Mesenchymal stem cell (in vitro differentiated cells and primary cell): ENCODE data around the gene SUGCT.
"Not testable (repeated sequence)": the region's sequence is repeated elsewhere in the genome, so short reads cannot be mapped to it uniquely, and the experiment has no call there.

Experiments
- DNase-seq: peaks from one replicate; pipeline ENCODE4 v3.0.0-alpha.2; 2013
- H2AFZ ChIP-seq: one replicate; pipeline ENCODE4 v1.6.1; 2013; ENCODE audit warnings: low read depth, mild to moderate bottlenecking, control low read depth, inconsistent platforms, low read length, moderate library complexity
- H2AK5ac ChIP-seq: 2 replicates; pipeline ENCODE4 v1.6.1; 2013; ENCODE audit warnings: low read length, moderate library complexity, mild to moderate bottlenecking, inconsistent platforms; ENCODE audit not compliant: severe bottlenecking
- H2BK120ac ChIP-seq: one replicate; pipeline ENCODE4 v1.6.1; 2013; ENCODE audit warnings: low read depth, mild to moderate bottlenecking, inconsistent platforms, low read length, moderate library complexity
- H2BK12ac ChIP-seq, 2 experiments: one replicate each; pipeline ENCODE4 v1.6.1; 2013; ENCODE audit warnings: inconsistent platforms in 2 of 2, low read length in 2 of 2, mild to moderate bottlenecking in 2 of 2, moderate library complexity in 2 of 2, control low read depth in 1 of 2
- H2BK15ac ChIP-seq: one replicate; pipeline ENCODE4 v1.6.1; 2013; ENCODE audit warnings: mild to moderate bottlenecking, low read depth, inconsistent platforms; ENCODE audit not compliant: poor library complexity, severe bottlenecking
- H2BK5ac ChIP-seq: 2 replicates; pipeline ENCODE4 v1.6.1; 2013; ENCODE audit warnings: low read depth, mild to moderate bottlenecking, low read length, control low read depth, inconsistent platforms; ENCODE audit not compliant: poor library complexity, severe bottlenecking
- H3K14ac ChIP-seq, 2 experiments: one replicate each; pipeline ENCODE4 v1.6.1; 2013; ENCODE audit warnings: inconsistent platforms in 2 of 2, low read length in 2 of 2, control low read depth in 1 of 2, mild to moderate bottlenecking in 1 of 2, moderate library complexity in 1 of 2
- H3K18ac ChIP-seq, 2 experiments: one replicate each; pipeline ENCODE4 v1.6.1; 2013; ENCODE audit warnings: inconsistent platforms in 2 of 2, low read length in 2 of 2, control low read depth in 1 of 2, low read depth in 1 of 2, mild to moderate bottlenecking in 1 of 2
- H3K23ac ChIP-seq, 2 experiments: one replicate each; pipeline ENCODE4 v1.6.1; 2013; ENCODE audit warnings: inconsistent platforms in 2 of 2, low read length in 2 of 2, mild to moderate bottlenecking in 2 of 2, moderate library complexity in 2 of 2, control low read depth in 1 of 2
- H3K27ac ChIP-seq: 2 replicates; pipeline ENCODE4 v1.5.1; 2013; ENCODE audit warnings: mild to moderate bottlenecking, moderate library complexity, low read length, control low read depth, inconsistent platforms; ENCODE audit not compliant: poor library complexity, severe bottlenecking
- H3K27me3 ChIP-seq, 2 experiments: 2 replicates each; pipeline versions ENCODE4 v1.6.1 to v1.7.0; 2013; ENCODE audit warnings: low read length in 2 of 2, mild to moderate bottlenecking in 2 of 2, moderate library complexity in 2 of 2, control low read depth in 1 of 2, inconsistent platforms in 1 of 2; ENCODE audit not compliant: control insufficient read depth in 1 of 2, insufficient read depth in 1 of 2
- H3K36me3 ChIP-seq, 2 experiments: 2 replicates each; pipeline versions ENCODE4 v1.6.1 to v1.7.0; 2013; ENCODE audit warnings: low read length in 2 of 2, control low read depth in 1 of 2, inconsistent platforms in 1 of 2, low read depth in 1 of 2, mild to moderate bottlenecking in 1 of 2; ENCODE audit not compliant: insufficient read depth in 2 of 2, control insufficient read depth in 1 of 2
- H3K4ac ChIP-seq, 2 experiments: one replicate each; pipeline ENCODE4 v1.6.1; 2013; ENCODE audit warnings: inconsistent platforms in 2 of 2, low read length in 2 of 2, mild to moderate bottlenecking in 2 of 2, moderate library complexity in 2 of 2, control low read depth in 1 of 2, low read depth in 1 of 2
- H3K4me1 ChIP-seq: 2 replicates; pipeline ENCODE4 v1.6.1; 2013; ENCODE audit warnings: low read depth, low read length, control low read depth; ENCODE audit not compliant: control insufficient read depth, insufficient read depth
- H3K4me2 ChIP-seq: 2 replicates; pipeline ENCODE4 v1.6.1; 2013; ENCODE audit warnings: low read length, mild to moderate bottlenecking, inconsistent platforms; ENCODE audit not compliant: poor library complexity, severe bottlenecking
- H3K4me3 ChIP-seq, 2 experiments: 2 replicates each; pipeline versions ENCODE4 v1.5.1 to v1.7.0; 2013; ENCODE audit warnings: low read length in 2 of 2, mild to moderate bottlenecking in 2 of 2, control low read depth in 1 of 2, low read depth in 1 of 2; ENCODE audit not compliant: insufficient read depth in 1 of 2
- H3K79me1 ChIP-seq: replicated peaks from 2 replicates; pipeline ENCODE4 v1.6.1; 2013; ENCODE audit warnings: mild to moderate bottlenecking, control low read depth, low read length, inconsistent platforms; ENCODE audit not compliant: poor library complexity, severe bottlenecking
- H3K9ac ChIP-seq: 2 replicates; pipeline ENCODE4 v1.7.0; 2013; ENCODE audit warnings: mild to moderate bottlenecking, low read length, moderate library complexity
- H3K9me3 ChIP-seq: 2 replicates; pipeline ENCODE4 v1.7.0; 2013; ENCODE audit warnings: mild to moderate bottlenecking, low read length; ENCODE audit not compliant: control insufficient read depth
- H4K8ac ChIP-seq: one replicate; pipeline ENCODE4 v1.6.1; 2013; ENCODE audit warnings: inconsistent platforms, mild to moderate bottlenecking, low read length, moderate library complexity
- H4K91ac ChIP-seq: one replicate; pipeline ENCODE4 v1.6.1; 2013; ENCODE audit warnings: mild to moderate bottlenecking, low read length, inconsistent platforms
- WGBS: methylation state at CpG from one replicate; pipeline ENCODE4 v1.1.7; 2013; ENCODE audit warnings: mixed read lengths; 5-methylcytosine and 5-hydroxymethylcytosine counted together

The SUGCT gene

GRCh38 chr7:40213291-40213690 is 78.5 kb downstream of the SUGCT start:
- Histone ChIP-seq H2BK120ac (no peak overlapping the region), H3K18ac (no peak overlapping the region), H3K9ac (no peak overlapping the region), H3K36me3 (peaks cover 0 to 4% of the 10 kb centered on the region in 2 experiments), H4K8ac (no peak overlapping the region), H3K4me2 (no peak overlapping the region), H3K4me1 (no peaks in the 10 kb centered on the region), H2BK15ac (no peak overlapping the region), H3K79me1 (no peaks in the 10 kb centered on the region), H3K4ac (no peak overlapping the region), H3K27me3 (no peaks in the 10 kb centered on the region), H2BK5ac (no peak overlapping the region), H2BK12ac (no peak overlapping the region), H2AK5ac (no peak overlapping the region), H3K14ac (no peak overlapping the region), H3K9me3 (no peaks in the 10 kb centered on the region), H2AFZ (no peak overlapping the region), H3K27ac (no peak overlapping the region), H3K23ac (no peak overlapping the region), H4K91ac (no peak overlapping the region), H3K4me3 (no peak overlapping the region)
- 89% methylated on average over 2 of the region's 2 CpGs for WGBS
- DNase-seq = no peak

GRCh38 chr7:40213856-40214255 is 79.1 kb downstream of the SUGCT start:
- Histone ChIP-seq H2BK12ac (no peak overlapping the region), H4K8ac (no peak overlapping the region), H3K14ac (no peak overlapping the region), H2AFZ (no peak overlapping the region), H2BK15ac (no peak overlapping the region), H3K4me3 (no peak overlapping the region), H3K36me3 (peaks cover 3 to 4% of the 10 kb centered on the region in 2 experiments), H3K4ac (no peak overlapping the region), H3K4me1 (no peaks in the 10 kb centered on the region), H2BK5ac (no peak overlapping the region), H3K9me3 (no peaks in the 10 kb centered on the region), H2BK120ac (no peak overlapping the region), H3K9ac (no peak overlapping the region), H3K4me2 (no peak overlapping the region), H3K27me3 (no peaks in the 10 kb centered on the region), H3K27ac (no peak overlapping the region), H3K79me1 (no peaks in the 10 kb centered on the region), H4K91ac (no peak overlapping the region), H3K18ac (no peak overlapping the region), H3K23ac (no peak overlapping the region), H2AK5ac (no peak overlapping the region)
- no CpG with 5 or more reads among the region's 3 CpGs for WGBS
- DNase-seq = no peak

DNA sequence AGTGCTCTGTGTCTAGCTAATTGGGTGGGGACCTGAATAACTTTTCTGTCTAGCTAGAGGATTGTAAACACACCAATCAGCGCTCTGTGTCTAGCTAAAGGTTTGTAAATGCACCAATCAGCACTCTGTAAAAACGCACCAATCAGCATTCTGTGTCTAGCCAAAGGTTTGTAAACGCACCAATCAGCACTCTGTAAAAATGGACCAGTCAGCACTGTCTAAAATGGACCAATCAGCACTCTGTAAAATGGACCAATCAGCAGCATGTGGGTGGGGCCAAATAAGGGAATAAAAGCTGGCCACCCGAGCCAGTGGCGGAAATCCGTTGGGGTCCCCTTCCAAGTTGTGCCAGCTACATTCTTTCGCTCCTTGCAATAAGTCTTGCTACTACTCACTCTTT is 83.8 kb downstream of the SUGCT start:
- not testable (repeated sequence) for H3K79me1 ChIP-seq, H3K36me3 ChIP-seq, H3K9me3 ChIP-seq, H3K23ac ChIP-seq, H2BK120ac ChIP-seq, H3K4me2 ChIP-seq, H2AK5ac ChIP-seq, H3K18ac ChIP-seq, H3K4me1 ChIP-seq, H2BK5ac ChIP-seq, H2BK15ac ChIP-seq, H3K27ac ChIP-seq, H3K27me3 ChIP-seq, H2AFZ ChIP-seq, H3K9ac ChIP-seq, H2BK12ac ChIP-seq, H4K8ac ChIP-seq, H3K14ac ChIP-seq, DNase-seq, H3K4me3 ChIP-seq, H4K91ac ChIP-seq
- H3K4ac ChIP-seq = peak overlapping the region in 1 of 2 experiments; percentile 15
- WGBS = 96% methylated on average over 7 of the region's 7 CpGs

DNA sequence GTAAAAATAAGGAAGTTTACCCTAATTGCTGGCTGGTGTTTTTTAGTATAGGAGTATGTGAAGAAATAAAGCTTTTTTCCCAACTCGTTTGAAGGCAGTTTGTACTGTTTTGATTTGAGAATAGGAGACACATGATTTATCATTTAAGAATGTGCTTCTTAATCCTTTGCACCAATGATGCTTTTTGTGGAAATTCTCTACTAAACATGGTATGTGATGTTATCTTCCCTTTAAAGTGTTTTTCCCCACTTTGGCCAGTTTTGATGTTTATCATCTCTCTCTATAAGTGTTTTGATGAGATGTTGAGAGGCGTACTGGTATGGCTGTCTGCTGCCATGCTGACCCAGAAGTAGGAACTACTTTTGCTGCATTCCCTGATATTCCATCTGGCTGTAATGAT is 85.1 kb downstream of the SUGCT start:
- Histone ChIP-seq H4K91ac (no peak overlapping the region), H2AFZ (no peak overlapping the region), H3K4me3 (no peak overlapping the region), H3K27me3 (no peaks in the 10 kb centered on the region), H3K4me1 (peaks cover 5% of the 10 kb centered on the region), H3K9ac (peak overlapping the region; percentile 28), H3K23ac (no peak overlapping the region), H4K8ac (no peak overlapping the region), H3K27ac (peak overlapping the region; percentile 93), H2AK5ac (no peak overlapping the region), H2BK5ac (peak overlapping the region; percentile 82), H2BK15ac (no peak overlapping the region), H2BK120ac (no peak overlapping the region), H3K14ac (no peak overlapping the region), H3K36me3 (peaks cover 4% of the 10 kb centered on the region in 2 experiments), H3K4me2 (no peak overlapping the region), H3K18ac (no peak overlapping the region), H3K9me3 (no peaks in the 10 kb centered on the region), H3K79me1 (no peaks in the 10 kb centered on the region), H2BK12ac (no peak overlapping the region), H3K4ac (no peak overlapping the region)
- DNase-seq = peak; percentile 84
- 20% methylated on average over 2 of the region's 2 CpGs for WGBS
